Measurements from ENCODE around the gene TBX10. TPM values are rescaled to one million over a fixed set of nuclear protein-coding genes. Genes with fewer than 3 reads are reported as not detected.
"Not testable (repeated sequence)": the region's sequence is repeated elsewhere in the genome, so short reads cannot be mapped to it uniquely, and the experiment has no call there.

TBX10 gene
- polyA plus RNA-seq, 1 donor from 2014 or later: not detected

- Histone ChIP-seq H3K27ac (ENCODE audit: low read length) (no peak overlapping the region), H3K9me2 (ENCODE audit: insufficient read depth, low read length) (no peaks in the 10 kb centered on the region), H3K79me2 (replicated peaks; ENCODE audit: insufficient read depth, low read length) (no peaks in the 10 kb centered on the region), H3K4me2 (ENCODE audit: low read length) (no peak overlapping the region), H3K27me3 (ENCODE audit: insufficient read depth, low read depth, low read length) (no peaks in the 10 kb centered on the region), H3K9ac (ENCODE audit: low read length) (no peak overlapping the region), H3K9me3 (ENCODE audit: low read length) (no peaks in the 10 kb centered on the region), H3F3A (ENCODE audit: insufficient read depth, low read length, poor library complexity, severe bottlenecking) (no peaks in the 10 kb centered on the region), H3K36me3 (ENCODE audit: insufficient read depth, low read length) (no peaks in the 10 kb centered on the region), H2AFZ (ENCODE audit: low read depth, low read length) (no peak overlapping the region), H3K4me3 (ENCODE audit: low read length) (no peak overlapping the region), H4K20me1 (ENCODE audit: insufficient read depth) (no peaks in the 10 kb centered on the region)
- TF ChIP-seq TAF1 (IDR thresholded peaks at IDR 0.05; ENCODE audit: low read depth) (no peak), RAD21 (conservative IDR thresholded peaks at IDR 0.05) (no peak), POLR2AphosphoS5 (IDR thresholded peaks at IDR 0.05) (no peak), CTCF (IDR thresholded peaks at IDR 0.05; ENCODE audit: poor library complexity, severe bottlenecking) (no peak), MXI1 (conservative IDR thresholded peaks at IDR 0.05; ENCODE audit: poor library complexity, severe bottlenecking) (no peak), EP300 (conservative IDR thresholded peaks at IDR 0.05; ENCODE audit: poor library complexity, severe bottlenecking) (no peak), SMC3 (conservative IDR thresholded peaks at IDR 0.05; ENCODE audit: poor library complexity) (no peak), EZH2 (IDR thresholded peaks at IDR 0.05; ENCODE audit: borderline replicate concordance, insufficient read depth, low read length, poor library complexity, severe bottlenecking) (no peak), REST (IDR thresholded peaks at IDR 0.05; ENCODE audit: borderline replicate concordance) (no peak)
These were observed 39.1 kb downstream of the TBX10 start for GRCh38 chr11:67600324-67601029.

GRCh38 chr11:67599149-67599548 is 40.4 kb downstream of the TBX10 start:
- Histone ChIP-seq H3K36me3 (ENCODE audit: insufficient read depth, low read length) (no peaks in the 10 kb centered on the region), H3K27ac (ENCODE audit: low read length) (no peak overlapping the region), H3K9ac (ENCODE audit: low read length) (no peak overlapping the region), H2AFZ (ENCODE audit: low read depth, low read length) (no peak overlapping the region), H3K9me3 (ENCODE audit: low read length) (no peaks in the 10 kb centered on the region), H4K20me1 (ENCODE audit: insufficient read depth) (no peaks in the 10 kb centered on the region), H3F3A (ENCODE audit: insufficient read depth, low read length, poor library complexity, severe bottlenecking) (no peaks in the 10 kb centered on the region), H3K9me2 (ENCODE audit: insufficient read depth, low read length) (no peaks in the 10 kb centered on the region), H3K4me3 (ENCODE audit: low read length) (no peak overlapping the region), H3K79me2 (replicated peaks; ENCODE audit: insufficient read depth, low read length) (no peaks in the 10 kb centered on the region), H3K4me2 (ENCODE audit: low read length) (no peak overlapping the region), H3K27me3 (ENCODE audit: insufficient read depth, low read depth, low read length) (no peaks in the 10 kb centered on the region)
- TF ChIP-seq TAF1 (IDR thresholded peaks at IDR 0.05; ENCODE audit: low read depth): no peak

GRCh38 chr11:67597963-67598362 is 41.6 kb downstream of the TBX10 start:
- not testable (repeated sequence) for H3K9me2 ChIP-seq (ENCODE audit: insufficient read depth, low read length); H3K9me3 ChIP-seq (ENCODE audit: low read length); H3K79me2 ChIP-seq (replicated peaks; ENCODE audit: insufficient read depth, low read length)

GRCh38 chr11:67597458-67597857 is 42.1 kb downstream of the TBX10 start:
- not testable (repeated sequence) for H3K9me2 ChIP-seq (ENCODE audit: insufficient read depth, low read length); H3K27ac ChIP-seq (ENCODE audit: low read length); H3K4me2 ChIP-seq (ENCODE audit: low read length); H2AFZ ChIP-seq (ENCODE audit: low read depth, low read length); H3K4me3 ChIP-seq (ENCODE audit: low read length); H3K79me2 ChIP-seq (replicated peaks; ENCODE audit: insufficient read depth, low read length); H3F3A ChIP-seq (ENCODE audit: insufficient read depth, low read length, poor library complexity, severe bottlenecking); H3K9ac ChIP-seq (ENCODE audit: low read length); H3K9me3 ChIP-seq (ENCODE audit: low read length); H4K20me1 ChIP-seq (ENCODE audit: insufficient read depth); H3K36me3 ChIP-seq (ENCODE audit: insufficient read depth, low read length); H3K27me3 ChIP-seq (ENCODE audit: insufficient read depth, low read depth, low read length)

More at GRCh38 chr11:67597963-67598362, 41.6 kb downstream of the TBX10 start:
- H3K27me3 ChIP-seq (ENCODE audit: insufficient read depth, low read depth, low read length); H3K4me3 ChIP-seq (ENCODE audit: low read length); H3K27ac ChIP-seq (ENCODE audit: low read length); H3F3A ChIP-seq (ENCODE audit: insufficient read depth, low read length, poor library complexity, severe bottlenecking); H3K4me2 ChIP-seq (ENCODE audit: low read length); H4K20me1 ChIP-seq (ENCODE audit: insufficient read depth); H3K36me3 ChIP-seq (ENCODE audit: insufficient read depth, low read length); H3K9ac ChIP-seq (ENCODE audit: low read length); H2AFZ ChIP-seq (ENCODE audit: low read depth, low read length): not testable (repeated sequence)

Measured in neural cell (in vitro differentiated cells).